Neural cell (in vitro differentiated cells): ENCODE data around the gene NKPD1.
A peak's percentile ranks its signal among the peaks of the same experiment; 100 is the strongest.

ENCODE experiments used
- EP300 ChIP-seq: fragments of 450-650 bp; conservative IDR thresholded peaks from 2 replicates; pipeline ENCODE4 v1.6.1; 2014; ENCODE audit warnings: antibody characterized with exemption, mild to moderate bottlenecking, moderate library complexity; ENCODE audit not compliant: poor library complexity, severe bottlenecking
- EZH2 ChIP-seq: fragments of 200-600, 300-800 bp; shearing (Covaris generic), sonication (generic); IDR thresholded peaks from 2 replicates; pipeline ENCODE4 v1.6.1; 2014; ENCODE audit warnings: antibody characterized with exemption, low read length, borderline replicate concordance, mild to moderate bottlenecking; ENCODE audit not compliant: insufficient read depth, poor library complexity, severe bottlenecking
- POLR2AphosphoS5 ChIP-seq: IDR thresholded peaks from 2 replicates; pipeline ENCODE4 v1.6.1; 2012
- RAD21 ChIP-seq: fragments of 450-650 bp; conservative IDR thresholded peaks from 2 replicates; pipeline ENCODE4 v1.6.1; 2014; ENCODE audit warnings: antibody characterized with exemption, mild to moderate bottlenecking, moderate library complexity
- SMC3 ChIP-seq: fragments of 450-650 bp; conservative IDR thresholded peaks from 2 replicates; pipeline ENCODE4 v1.6.1; 2014; ENCODE audit warnings: antibody characterized with exemption, mild to moderate bottlenecking, moderate library complexity; ENCODE audit not compliant: poor library complexity
- TAF1 ChIP-seq: IDR thresholded peaks from 2 replicates; pipeline ENCODE4 v1.6.1; 2012; ENCODE audit warnings: low read depth
- TF ChIP-seq, protein P1 (sequence below): fragments of 450-650 bp; IDR thresholded peaks from 2 replicates; pipeline ENCODE4 v1.5.1; 2014; ENCODE audit warnings: antibody characterized with exemption, mild to moderate bottlenecking, moderate library complexity; ENCODE audit not compliant: poor library complexity, severe bottlenecking
- TF ChIP-seq, protein P2 (sequence below): IDR thresholded peaks from 2 replicates; pipeline ENCODE4 v1.6.1; 2012; ENCODE audit warnings: borderline replicate concordance

DNA sequence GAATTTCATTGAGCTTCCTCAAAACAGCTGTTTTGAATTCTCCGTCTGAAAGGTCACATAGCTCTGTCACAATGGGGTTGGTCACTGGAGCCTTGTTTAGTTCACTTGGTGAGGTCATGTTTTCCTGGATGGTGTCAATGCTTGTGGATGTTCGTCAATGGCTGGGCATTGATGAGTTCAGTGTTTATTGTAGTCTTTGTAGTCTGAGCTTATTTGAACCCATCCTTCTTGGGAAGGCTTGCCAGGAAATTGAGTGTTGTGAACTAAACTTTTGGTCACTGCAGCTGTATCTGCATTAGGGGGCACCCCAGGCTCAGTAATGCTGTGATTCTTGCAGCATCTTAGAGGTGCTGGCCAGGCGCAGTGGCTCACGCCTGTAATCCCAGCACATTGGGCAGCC lies 39.8 kb upstream of the NKPD1 start:
- TF ChIP-seq, protein P1, sequence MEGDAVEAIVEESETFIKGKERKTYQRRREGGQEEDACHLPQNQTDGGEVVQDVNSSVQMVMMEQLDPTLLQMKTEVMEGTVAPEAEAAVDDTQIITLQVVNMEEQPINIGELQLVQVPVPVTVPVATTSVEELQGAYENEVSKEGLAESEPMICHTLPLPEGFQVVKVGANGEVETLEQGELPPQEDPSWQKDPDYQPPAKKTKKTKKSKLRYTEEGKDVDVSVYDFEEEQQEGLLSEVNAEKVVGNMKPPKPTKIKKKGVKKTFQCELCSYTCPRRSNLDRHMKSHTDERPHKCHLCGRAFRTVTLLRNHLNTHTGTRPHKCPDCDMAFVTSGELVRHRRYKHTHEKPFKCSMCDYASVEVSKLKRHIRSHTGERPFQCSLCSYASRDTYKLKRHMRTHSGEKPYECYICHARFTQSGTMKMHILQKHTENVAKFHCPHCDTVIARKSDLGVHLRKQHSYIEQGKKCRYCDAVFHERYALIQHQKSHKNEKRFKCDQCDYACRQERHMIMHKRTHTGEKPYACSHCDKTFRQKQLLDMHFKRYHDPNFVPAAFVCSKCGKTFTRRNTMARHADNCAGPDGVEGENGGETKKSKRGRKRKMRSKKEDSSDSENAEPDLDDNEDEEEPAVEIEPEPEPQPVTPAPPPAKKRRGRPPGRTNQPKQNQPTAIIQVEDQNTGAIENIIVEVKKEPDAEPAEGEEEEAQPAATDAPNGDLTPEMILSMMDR, result no peak
- TF ChIP-seq EZH2, result no peak
- no peak for TF ChIP-seq EP300
- no peak for TF ChIP-seq TAF1
- no peak for TF ChIP-seq SMC3
- TF ChIP-seq POLR2AphosphoS5, result no peak
- TF ChIP-seq RAD21, result peak; percentile 29
- TF ChIP-seq, protein P2, sequence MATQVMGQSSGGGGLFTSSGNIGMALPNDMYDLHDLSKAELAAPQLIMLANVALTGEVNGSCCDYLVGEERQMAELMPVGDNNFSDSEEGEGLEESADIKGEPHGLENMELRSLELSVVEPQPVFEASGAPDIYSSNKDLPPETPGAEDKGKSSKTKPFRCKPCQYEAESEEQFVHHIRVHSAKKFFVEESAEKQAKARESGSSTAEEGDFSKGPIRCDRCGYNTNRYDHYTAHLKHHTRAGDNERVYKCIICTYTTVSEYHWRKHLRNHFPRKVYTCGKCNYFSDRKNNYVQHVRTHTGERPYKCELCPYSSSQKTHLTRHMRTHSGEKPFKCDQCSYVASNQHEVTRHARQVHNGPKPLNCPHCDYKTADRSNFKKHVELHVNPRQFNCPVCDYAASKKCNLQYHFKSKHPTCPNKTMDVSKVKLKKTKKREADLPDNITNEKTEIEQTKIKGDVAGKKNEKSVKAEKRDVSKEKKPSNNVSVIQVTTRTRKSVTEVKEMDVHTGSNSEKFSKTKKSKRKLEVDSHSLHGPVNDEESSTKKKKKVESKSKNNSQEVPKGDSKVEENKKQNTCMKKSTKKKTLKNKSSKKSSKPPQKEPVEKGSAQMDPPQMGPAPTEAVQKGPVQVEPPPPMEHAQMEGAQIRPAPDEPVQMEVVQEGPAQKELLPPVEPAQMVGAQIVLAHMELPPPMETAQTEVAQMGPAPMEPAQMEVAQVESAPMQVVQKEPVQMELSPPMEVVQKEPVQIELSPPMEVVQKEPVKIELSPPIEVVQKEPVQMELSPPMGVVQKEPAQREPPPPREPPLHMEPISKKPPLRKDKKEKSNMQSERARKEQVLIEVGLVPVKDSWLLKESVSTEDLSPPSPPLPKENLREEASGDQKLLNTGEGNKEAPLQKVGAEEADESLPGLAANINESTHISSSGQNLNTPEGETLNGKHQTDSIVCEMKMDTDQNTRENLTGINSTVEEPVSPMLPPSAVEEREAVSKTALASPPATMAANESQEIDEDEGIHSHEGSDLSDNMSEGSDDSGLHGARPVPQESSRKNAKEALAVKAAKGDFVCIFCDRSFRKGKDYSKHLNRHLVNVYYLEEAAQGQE, result no peak
